ENCODE results near the gene PLPPR4. TPM values are rescaled to one million over a fixed set of nuclear protein-coding genes. Genes with fewer than 3 reads are reported as not detected.

Gene PLPPR4
- total RNA-seq, 1 donor from 2014 or later = 5.1 TPM

- DNase-seq (ENCODE audit: low spot score) = no peak
Observed at GRCh38 chr1:99347041-99347684, 82.9 kb downstream of the PLPPR4 start.

GRCh38 chr1:99348397-99349132 is 84.3 kb downstream of the PLPPR4 start:
- no peak for DNase-seq (ENCODE audit: low spot score)

- no peak for DNase-seq (ENCODE audit: low spot score)
Observed at GRCh38 chr1:99352821-99353220, 88.5 kb downstream of the PLPPR4 start.

- DNase-seq (ENCODE audit: low spot score) = no peak
Observed at GRCh38 chr1:99358770-99359169, 94.5 kb downstream of the PLPPR4 start.
